Choroid plexus epithelial cell (primary cell): Measurements from ENCODE around the gene ADAMTS18.

Source experiments
- DNase-seq: peaks from one replicate; pipeline ENCODE4 v3.0.0-alpha.2; 2010; ENCODE audit warnings: low read depth
- H3K4me3 ChIP-seq: 2 replicates; pipeline ENCODE4 v1.5.1; 2011; ENCODE audit warnings: low read depth, mild to moderate bottlenecking, control low read depth, low read length, moderate library complexity
- TF ChIP-seq, protein P1 (sequence below): conservative IDR thresholded peaks from 2 replicates; pipeline ENCODE4 v1.5.1; 2011; ENCODE audit warnings: low read depth, mild to moderate bottlenecking, control low read depth, inconsistent platforms, low read length, moderate library complexity

ADAMTS18 gene, protein sequence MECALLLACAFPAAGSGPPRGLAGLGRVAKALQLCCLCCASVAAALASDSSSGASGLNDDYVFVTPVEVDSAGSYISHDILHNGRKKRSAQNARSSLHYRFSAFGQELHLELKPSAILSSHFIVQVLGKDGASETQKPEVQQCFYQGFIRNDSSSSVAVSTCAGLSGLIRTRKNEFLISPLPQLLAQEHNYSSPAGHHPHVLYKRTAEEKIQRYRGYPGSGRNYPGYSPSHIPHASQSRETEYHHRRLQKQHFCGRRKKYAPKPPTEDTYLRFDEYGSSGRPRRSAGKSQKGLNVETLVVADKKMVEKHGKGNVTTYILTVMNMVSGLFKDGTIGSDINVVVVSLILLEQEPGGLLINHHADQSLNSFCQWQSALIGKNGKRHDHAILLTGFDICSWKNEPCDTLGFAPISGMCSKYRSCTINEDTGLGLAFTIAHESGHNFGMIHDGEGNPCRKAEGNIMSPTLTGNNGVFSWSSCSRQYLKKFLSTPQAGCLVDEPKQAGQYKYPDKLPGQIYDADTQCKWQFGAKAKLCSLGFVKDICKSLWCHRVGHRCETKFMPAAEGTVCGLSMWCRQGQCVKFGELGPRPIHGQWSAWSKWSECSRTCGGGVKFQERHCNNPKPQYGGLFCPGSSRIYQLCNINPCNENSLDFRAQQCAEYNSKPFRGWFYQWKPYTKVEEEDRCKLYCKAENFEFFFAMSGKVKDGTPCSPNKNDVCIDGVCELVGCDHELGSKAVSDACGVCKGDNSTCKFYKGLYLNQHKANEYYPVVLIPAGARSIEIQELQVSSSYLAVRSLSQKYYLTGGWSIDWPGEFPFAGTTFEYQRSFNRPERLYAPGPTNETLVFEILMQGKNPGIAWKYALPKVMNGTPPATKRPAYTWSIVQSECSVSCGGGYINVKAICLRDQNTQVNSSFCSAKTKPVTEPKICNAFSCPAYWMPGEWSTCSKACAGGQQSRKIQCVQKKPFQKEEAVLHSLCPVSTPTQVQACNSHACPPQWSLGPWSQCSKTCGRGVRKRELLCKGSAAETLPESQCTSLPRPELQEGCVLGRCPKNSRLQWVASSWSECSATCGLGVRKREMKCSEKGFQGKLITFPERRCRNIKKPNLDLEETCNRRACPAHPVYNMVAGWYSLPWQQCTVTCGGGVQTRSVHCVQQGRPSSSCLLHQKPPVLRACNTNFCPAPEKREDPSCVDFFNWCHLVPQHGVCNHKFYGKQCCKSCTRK (N-terminal part only)

GRCh38 chr16:77434530-77435271 is at the start of gene ADAMTS18:
TSS of gene ADAMTS18 (minus strand) at chr16:77435034. CDS start at chr16:77434695, 339 bp downstream.
- no peak within 1 kb of the TSS for H3K4me3 ChIP-seq
- DNase-seq: no peak
- TF ChIP-seq, protein P1, sequence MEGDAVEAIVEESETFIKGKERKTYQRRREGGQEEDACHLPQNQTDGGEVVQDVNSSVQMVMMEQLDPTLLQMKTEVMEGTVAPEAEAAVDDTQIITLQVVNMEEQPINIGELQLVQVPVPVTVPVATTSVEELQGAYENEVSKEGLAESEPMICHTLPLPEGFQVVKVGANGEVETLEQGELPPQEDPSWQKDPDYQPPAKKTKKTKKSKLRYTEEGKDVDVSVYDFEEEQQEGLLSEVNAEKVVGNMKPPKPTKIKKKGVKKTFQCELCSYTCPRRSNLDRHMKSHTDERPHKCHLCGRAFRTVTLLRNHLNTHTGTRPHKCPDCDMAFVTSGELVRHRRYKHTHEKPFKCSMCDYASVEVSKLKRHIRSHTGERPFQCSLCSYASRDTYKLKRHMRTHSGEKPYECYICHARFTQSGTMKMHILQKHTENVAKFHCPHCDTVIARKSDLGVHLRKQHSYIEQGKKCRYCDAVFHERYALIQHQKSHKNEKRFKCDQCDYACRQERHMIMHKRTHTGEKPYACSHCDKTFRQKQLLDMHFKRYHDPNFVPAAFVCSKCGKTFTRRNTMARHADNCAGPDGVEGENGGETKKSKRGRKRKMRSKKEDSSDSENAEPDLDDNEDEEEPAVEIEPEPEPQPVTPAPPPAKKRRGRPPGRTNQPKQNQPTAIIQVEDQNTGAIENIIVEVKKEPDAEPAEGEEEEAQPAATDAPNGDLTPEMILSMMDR: no peak

DNA sequence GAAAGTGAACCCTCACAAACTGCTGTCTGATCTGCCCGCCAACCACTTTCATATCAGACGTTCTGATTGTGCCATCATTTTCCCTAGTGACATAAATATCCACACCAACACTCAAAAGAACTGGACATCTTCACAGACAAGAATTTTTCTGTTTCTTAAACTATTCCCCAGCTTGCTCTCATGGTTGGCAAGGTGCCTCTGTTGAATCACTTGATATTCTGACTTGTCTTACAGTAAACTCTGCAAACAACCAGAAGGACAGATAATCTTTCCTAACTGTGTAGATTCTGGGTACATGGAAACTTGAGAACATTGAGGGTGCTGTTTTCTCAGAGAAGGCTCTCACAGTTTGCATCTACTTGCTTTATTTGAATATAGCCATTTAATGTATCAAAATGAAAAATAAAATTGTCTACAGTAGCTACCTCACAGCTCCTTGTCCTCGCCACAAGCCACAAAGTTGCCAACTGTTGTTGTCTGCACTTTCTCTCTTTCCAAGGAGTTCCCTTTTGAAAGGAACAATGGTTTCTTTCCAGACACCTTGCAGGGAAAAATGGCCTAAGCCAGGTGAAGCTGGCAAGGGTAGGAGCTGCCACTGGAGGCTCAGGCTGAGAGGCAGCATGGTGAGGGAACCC is 46.0 kb upstream of the ADAMTS18 start:
- TF ChIP-seq, protein P1: no peak
- no peak overlapping the region for H3K4me3 ChIP-seq
- DNase-seq: no peak

GRCh38 chr16:77472262-77472661 is 37.4 kb upstream of the ADAMTS18 start:
- TF ChIP-seq, protein P1: no peak
- DNase-seq: no peak
- no peak overlapping the region for H3K4me3 ChIP-seq

DNA sequence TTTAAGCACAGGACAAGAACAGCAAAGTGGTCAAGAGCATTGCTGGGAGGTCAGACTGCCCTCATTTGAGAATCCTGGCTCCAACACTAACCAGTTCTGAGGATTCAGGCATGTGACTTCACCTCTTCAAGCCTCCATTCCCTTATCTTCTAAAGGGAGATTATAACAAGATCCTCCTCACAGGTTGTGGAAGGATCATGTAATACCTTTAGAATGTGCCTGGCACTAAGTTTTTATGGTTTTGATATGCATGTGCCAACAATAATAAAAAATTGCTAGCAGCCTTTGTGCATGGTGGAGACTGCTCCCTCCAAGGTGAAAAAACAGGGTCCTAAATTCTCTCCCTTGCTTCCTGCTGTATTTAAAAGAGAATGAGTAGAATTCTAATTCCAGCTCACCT is 36.0 kb upstream of the ADAMTS18 start:
- H3K4me3 ChIP-seq: no peak overlapping the region
- DNase-seq: no peak
- TF ChIP-seq, protein P1: no peak

DNA sequence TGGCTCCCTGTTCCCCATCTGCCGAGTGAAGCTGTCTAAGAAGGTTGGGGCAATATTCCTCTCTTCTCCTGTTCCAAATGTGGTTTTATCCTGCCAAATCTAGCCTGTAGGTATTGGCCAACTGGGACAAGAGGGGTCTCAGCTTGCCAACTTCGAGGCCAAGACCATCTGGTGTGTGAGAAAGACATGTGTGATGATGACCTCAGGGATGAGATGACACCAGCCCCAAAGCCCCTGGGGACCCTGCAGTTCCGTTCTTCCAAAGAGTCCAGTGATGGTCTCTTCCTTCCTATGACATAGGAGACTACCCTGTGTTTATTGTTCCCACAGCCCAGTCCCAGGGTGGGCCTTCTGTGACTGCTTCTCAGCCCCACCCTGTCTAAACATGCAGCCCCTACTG is 34.8 kb upstream of the ADAMTS18 start:
- H3K4me3 ChIP-seq: no peak overlapping the region
- no peak for DNase-seq
- TF ChIP-seq, protein P1: no peak

DNA sequence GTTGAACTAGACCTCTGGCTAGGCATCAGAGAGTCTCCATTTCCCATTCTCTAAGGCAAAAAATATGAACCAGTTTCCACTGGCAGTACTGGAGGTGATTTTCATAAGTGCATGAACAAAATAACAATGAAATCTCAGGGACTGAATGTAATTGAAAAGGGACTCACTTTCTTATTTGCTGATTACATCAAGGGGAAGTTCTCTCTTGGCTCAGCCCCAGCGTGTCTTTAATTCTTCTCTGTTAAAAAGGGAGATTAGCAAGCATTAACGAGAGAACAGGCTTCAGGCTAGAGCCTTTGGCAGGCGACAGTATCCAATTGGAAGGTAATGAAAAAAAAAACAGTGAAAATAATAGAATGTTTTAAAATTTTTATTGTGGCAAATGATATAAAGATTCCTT is 34.0 kb upstream of the ADAMTS18 start:
- DNase-seq: no peak
- no peak overlapping the region for H3K4me3 ChIP-seq
- TF ChIP-seq, protein P1: no peak
